ENCODE measurements around the gene UBL7.
"Not testable (repeated sequence)": the region's sequence is repeated elsewhere in the genome, so short reads cannot be mapped to it uniquely, and the experiment has no call there.

Gene UBL7

GRCh38 chr15:74460871-74461846 lies at the start of gene UBL7:
Gene UBL7, minus strand, starts transcription at chr15:74461160. Its CDS starts 2,293 bp downstream, at chr15:74458867.
- DNase-seq (ENCODE audit: low read depth, low spot score), result peak; percentile 94

DNA sequence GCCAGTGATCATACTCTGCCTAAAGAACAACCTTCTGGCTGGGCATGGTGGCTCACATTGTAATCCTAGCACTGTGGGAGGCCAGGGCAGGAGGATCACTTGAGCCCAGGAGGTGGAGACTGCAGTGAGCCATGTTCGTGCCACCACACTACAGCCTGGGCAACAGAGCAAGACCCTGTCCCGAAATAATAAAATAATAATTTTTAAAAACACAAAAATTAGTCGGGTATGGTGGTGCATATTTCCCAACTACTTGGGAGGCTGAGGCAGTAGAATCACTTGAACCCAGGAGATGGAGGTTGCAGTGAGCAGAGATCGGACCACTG lies 45.5 kb upstream of the UBL7 start:
- DNase-seq (ENCODE audit: low read depth, low spot score), result no peak

DNA sequence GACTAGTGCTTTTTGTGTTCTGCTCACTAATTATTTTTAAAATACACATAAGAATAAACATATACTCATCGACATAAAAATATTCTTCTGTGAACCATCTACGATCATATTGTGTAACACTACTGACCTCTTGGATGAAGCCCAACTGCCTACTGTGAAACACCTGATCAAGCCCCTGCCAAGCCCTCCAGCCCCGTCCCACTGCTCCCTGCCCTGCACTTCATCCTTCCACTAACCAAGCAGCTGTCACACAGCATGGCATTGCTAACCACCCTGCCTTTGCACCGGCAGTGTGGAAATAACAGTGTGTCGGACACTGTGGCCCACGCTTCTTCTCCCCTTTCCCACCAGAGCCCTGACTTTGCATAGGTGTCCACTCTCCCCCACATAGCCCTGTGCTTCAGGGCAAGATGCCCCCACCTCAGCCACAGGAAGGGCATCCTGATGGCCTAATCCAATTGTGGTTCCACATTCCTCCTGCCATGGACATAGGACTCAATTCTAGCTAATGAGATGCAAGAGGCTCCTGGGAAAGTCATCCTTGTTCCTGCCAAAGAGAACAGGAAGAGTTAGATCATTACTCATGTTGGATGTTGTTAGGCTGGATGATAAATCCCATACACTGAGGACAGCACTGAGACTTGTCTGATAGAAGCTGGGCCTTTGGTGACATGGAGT lies 45.0 kb upstream of the UBL7 start:
- no peak for DNase-seq (ENCODE audit: low read depth, low spot score)

DNA sequence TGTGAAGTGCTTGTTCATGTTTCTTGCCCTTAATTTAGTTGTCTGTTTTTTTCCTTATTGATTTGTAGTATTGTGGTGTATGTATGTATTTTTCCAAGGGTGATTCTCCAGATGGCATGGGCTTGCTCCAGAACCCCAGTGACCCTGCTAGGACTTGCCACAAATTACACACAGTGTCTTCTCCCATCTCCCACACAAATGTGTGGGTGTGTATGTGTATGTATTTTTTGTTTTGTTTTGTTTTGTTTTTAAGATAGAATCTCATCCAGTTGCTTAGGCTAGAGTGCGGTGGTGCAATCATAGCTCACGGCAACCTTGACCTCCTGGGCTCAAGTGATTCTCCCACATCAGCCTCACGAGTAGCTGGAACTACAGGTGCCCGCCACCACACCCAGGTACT lies 43.9 kb upstream of the UBL7 start:
- no peak for DNase-seq (ENCODE audit: low read depth, low spot score)

- DNase-seq (ENCODE audit: low read depth, low spot score), result no peak
Measured at GRCh38 chr15:74504418-74504817, 43.5 kb upstream of the UBL7 start.

GRCh38 chr15:74502301-74502700 lies 41.3 kb upstream of the UBL7 start:
- no peak for DNase-seq (ENCODE audit: low read depth, low spot score)

- DNase-seq (ENCODE audit: low read depth, low spot score), result no peak
Measured at GRCh38 chr15:74500401-74500800, 39.4 kb upstream of the UBL7 start.

GRCh38 chr15:74499366-74499765 lies 38.4 kb upstream of the UBL7 start:
- DNase-seq (ENCODE audit: low read depth, low spot score), result no peak

DNA sequence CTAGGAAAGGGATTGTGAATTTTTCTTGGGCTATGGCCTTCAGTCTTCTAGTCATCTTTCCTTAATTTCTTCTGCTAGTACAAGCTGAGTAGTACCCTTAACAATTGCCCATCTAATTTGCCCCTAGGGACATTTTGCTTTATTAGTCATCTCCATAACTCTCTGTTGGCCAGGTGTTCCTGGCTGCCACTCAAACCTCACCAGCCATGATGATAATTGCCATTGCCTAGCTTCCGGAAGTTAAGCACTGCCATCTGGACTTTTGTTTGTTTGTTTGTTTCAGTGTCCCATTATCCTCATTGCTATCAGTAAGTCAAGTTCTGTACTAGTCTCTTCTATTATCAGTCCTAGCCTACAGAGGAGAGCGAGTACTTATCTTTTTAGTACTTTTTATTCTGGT lies 36.6 kb upstream of the UBL7 start:
- no peak for DNase-seq (ENCODE audit: low read depth, low spot score)

- no peak for DNase-seq (ENCODE audit: low read depth, low spot score)
Measured at GRCh38 chr15:74496648-74497047, 35.7 kb upstream of the UBL7 start.

- no peak for DNase-seq (ENCODE audit: low read depth, low spot score)
Measured at GRCh38 chr15:74490339-74490689, 29.4 kb upstream of the UBL7 start.

GRCh38 chr15:74489518-74490338 lies 28.8 kb upstream of the UBL7 start:
- DNase-seq (ENCODE audit: low read depth, low spot score), result peak; percentile 52

DNA sequence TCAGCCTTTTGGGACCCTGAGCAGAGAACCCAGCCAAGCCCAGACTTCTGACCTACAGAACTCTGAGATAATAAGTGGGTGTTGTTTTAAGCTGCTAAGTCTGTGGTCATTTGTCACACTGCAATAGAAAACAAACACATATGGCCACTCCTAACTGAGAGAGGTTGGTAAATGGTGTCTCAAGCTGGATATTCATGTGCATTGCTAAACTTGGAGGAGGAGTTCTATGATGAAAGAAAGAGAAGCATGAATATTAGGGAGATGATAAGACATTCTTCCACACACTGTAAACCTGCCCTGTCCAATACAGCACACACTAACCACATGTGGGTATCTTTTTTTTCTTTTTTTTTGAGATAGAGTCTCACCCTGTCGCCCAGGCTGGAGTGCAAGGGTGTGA lies 27.8 kb upstream of the UBL7 start:
- DNase-seq (ENCODE audit: low read depth, low spot score), result no peak

DNA sequence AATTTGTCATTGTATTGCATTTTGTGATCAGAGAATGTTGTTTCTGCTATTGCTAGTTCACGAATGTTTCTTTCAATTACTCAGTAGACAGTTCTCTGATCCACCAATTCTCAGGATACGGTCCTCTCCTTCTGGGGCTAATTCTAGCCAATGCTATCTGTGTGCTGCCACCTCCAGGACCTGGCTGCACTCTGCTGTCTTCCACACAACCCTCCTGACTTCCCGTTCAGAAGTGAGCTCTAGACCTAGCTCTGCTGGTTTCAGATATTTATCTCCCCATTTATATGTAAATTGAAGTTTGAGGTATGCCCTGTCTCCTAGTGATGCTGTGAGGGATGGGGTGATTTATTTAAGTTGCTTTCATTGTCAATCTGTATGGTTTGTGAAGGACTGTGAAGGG lies 21.7 kb upstream of the UBL7 start:
- DNase-seq (ENCODE audit: low read depth, low spot score), result no peak

DNA sequence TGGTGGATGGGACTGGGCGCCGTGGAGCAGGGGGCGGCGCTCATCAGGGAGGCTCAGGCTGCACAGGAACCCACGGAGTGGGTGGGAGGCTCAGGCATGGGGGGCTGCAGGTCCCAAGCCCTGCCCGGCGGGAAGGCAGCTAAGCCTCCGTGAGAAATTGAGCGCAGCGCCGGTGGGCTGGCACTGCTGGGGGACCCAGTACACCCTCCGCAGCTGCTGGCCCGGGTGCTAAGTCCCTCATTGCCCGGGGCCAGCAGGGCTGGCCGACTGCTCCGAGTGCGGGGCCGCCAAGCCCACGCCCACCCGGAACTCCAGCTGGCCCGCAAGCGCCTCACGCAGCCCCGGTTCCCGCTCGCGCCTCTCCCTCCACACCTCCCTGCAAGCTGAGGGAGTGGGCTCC lies 19.4 kb upstream of the UBL7 start:
- DNase-seq (ENCODE audit: low read depth, low spot score), result not testable (repeated sequence)

GRCh38 chr15:74471621-74472020 lies 10.7 kb upstream of the UBL7 start:
- DNase-seq (ENCODE audit: low read depth, low spot score), result not testable (repeated sequence)

GRCh38 chr15:74470631-74471395 lies 9.9 kb upstream of the UBL7 start:
- no peak for DNase-seq (ENCODE audit: low read depth, low spot score)

DNA sequence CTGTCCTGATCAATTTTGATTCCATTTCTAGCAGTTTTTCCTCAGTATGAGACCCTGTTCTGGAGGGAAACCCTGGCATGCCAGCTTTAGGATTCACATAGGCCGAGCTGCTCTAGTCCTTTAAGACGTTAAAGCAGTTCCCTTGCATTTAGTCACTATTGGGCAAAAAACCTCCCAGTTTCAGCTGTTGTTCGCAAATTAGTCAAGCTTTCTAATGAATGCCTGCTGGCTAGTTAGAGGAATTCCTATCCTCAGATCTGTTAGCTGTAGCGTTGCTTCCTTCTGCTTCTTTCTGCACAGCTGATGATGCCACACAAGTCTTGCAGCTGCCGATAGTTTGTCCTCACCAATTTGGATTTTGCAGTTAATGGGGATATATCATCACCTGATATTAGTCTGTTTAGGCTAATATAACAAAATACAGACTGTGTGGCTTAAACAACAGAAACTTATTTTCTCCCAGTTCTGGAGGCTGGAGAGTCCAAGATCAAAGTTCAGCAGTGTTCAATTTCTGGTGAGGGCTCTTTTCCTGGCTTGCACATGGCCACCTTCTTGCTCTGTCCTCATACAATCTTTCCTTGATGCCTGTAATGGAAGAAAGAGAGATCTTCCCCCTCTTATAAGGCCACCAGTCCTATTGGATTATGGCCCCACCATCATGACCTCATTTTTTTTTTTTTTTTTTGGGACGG lies 7.5 kb upstream of the UBL7 start:
- no peak for DNase-seq (ENCODE audit: low read depth, low spot score)

DNA sequence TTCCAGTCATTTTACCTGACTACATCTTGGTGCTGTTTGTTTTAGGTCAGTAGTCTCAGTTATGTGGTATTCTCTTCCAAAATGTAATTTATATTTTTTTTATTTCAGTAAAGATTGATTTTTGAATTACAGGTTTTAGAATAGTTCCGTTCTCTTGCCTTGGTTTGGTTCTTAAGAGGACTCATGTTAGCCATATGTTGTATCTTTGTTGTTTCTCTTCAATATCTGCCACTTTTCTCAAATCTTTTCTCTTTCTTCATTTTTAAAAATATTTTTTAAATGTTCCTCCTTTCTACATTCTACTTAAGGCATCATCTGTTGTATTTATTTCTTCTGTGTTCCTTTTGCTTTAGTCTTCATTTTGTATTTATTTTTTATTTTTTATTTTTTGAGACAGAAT lies 5.6 kb upstream of the UBL7 start:
- no peak for DNase-seq (ENCODE audit: low read depth, low spot score)

- no peak for DNase-seq (ENCODE audit: low read depth, low spot score)
Measured at GRCh38 chr15:74464897-74465296, 3.9 kb upstream of the UBL7 start.

- DNase-seq (ENCODE audit: low read depth, low spot score), result no peak
Measured at GRCh38 chr15:74464216-74464615, 3.3 kb upstream of the UBL7 start.
